ENCODE measurements around the gene ATP8A2. TPM values are rescaled to one million over a fixed set of nuclear protein-coding genes. Genes with fewer than 3 reads are reported as not detected.

The ATP8A2 gene
- total RNA-seq, 1 donor from 2014 or later: 4.2 TPM

DNA sequence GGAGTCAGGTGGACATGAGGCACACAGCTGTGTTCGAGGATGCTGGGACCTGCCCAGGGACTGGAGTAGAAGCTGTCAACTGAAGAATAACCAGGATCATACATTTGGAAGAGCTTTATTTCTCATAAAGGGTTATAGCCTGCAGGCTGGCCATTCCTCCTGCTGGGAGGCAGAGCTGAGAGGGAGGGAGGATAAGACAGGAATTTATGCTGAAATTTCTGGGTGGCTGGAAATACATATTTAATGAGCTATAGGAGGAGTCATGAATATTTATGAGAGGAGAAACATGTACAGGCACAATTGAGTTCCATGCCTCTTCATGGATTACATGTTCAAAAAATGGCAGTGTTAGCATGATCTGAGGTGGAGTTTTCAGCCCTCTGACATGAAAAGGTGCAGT is 528.2 kb downstream of the ATP8A2 start:
- H3K27me3 ChIP-seq: no peaks in the 10 kb centered on the region
- no peak overlapping the region for H3K27ac ChIP-seq
- H2AFZ ChIP-seq (replicated peaks): no peak overlapping the region
- H3K4me1 Mint-ChIP-seq: no peaks in the 10 kb centered on the region
- H3K4me3 Mint-ChIP-seq: no peak overlapping the region
- no peak overlapping the region for H3K9ac ChIP-seq
- H3K4me1 ChIP-seq: no peaks in the 10 kb centered on the region
- H3K36me3 ChIP-seq: no peaks in the 10 kb centered on the region
- H3K27me3 Mint-ChIP-seq (ENCODE audit: insufficient read depth, low read depth): peaks cover 9% of the 10 kb centered on the region
- no peaks in the 10 kb centered on the region for H3F3A ChIP-seq (ENCODE audit: low read depth)
- DNase-seq (ENCODE audit: low spot score): no peak
- H3K36me3 Mint-ChIP-seq: no peaks in the 10 kb centered on the region
- H3K4me2 ChIP-seq: no peak overlapping the region
- no peaks in the 10 kb centered on the region for H4K20me1 ChIP-seq (ENCODE audit: low read depth)
- TF ChIP-seq CTCF (IDR thresholded peaks at IDR 0.05) (no peak), EZH2phosphoT487 (IDR thresholded peaks at IDR 0.05) (no peak), EZH2 (IDR thresholded peaks at IDR 0.05) (no peak)
- H3K9me3 ChIP-seq (ENCODE audit: low read depth): no peaks in the 10 kb centered on the region
- H3K4me3 ChIP-seq: no peak overlapping the region
- H3K27ac Mint-ChIP-seq: no peak overlapping the region
- H3K79me2 ChIP-seq (ENCODE audit: low read depth): no peaks in the 10 kb centered on the region
- H3K9me3 Mint-ChIP-seq: peaks cover 30% of the 10 kb centered on the region

DNA sequence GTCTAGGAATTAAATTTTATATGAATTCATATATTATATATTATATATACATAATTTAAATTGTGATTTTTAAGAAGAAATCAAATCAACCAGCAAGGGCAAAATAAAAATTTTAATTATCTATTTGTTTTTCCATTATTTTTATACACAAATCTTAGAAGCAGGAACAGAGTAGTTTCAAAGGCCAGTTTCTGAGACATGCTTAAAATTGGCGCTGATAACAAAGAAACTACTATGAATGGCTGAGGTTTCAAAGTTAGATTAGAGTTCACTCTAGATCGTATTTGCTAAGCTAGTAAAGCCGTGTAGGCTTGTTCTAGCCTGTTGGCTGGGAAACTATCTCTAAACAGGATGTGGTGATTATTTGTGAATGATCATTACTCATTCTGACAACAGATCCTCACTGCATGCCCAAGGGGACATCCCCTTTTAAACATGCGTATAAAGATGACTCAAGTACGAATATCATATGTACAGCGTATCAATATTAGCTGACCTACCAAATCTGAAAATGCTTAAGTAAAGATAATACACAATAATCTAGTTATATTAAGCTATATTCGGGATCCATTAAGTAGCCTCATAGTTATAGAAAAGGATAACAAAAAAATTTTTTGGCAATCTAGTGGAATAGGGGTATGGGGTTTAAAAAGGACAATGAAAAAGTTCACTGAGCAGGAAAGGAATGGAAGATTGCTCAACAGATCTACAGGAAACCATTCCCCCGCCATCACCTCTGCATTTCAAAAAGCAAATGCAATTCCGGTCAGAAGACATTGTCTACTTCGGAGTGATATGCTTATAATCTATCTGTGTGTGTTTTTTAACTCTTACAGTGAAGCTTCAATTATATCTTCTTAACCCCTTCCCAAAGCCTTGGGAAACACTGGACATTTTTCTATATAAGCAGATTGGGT is 529.9 kb downstream of the ATP8A2 start:
- Histone ChIP-seq H3K4me2 (no peak overlapping the region), H3K36me3 (no peaks in the 10 kb centered on the region), H4K20me1 (ENCODE audit: low read depth) (no peaks in the 10 kb centered on the region), H3K79me2 (ENCODE audit: low read depth) (no peaks in the 10 kb centered on the region), H3K4me3 (no peak overlapping the region), H3F3A (ENCODE audit: low read depth) (peaks cover 4% of the 10 kb centered on the region), H3K27me3 (no peaks in the 10 kb centered on the region), H3K9me3 (ENCODE audit: low read depth) (no peaks in the 10 kb centered on the region), H2AFZ (replicated peaks) (no peak overlapping the region), H3K27ac (no peak overlapping the region), H3K9ac (no peak overlapping the region), H3K4me1 (no peaks in the 10 kb centered on the region)
- Mint-ChIP-seq H3K9me3 (peaks cover 26% of the 10 kb centered on the region), H3K27me3 (ENCODE audit: insufficient read depth, low read depth) (peaks cover 9% of the 10 kb centered on the region), H3K4me3 (no peak overlapping the region), H3K4me1 (no peaks in the 10 kb centered on the region), H3K27ac (no peak overlapping the region), H3K36me3 (no peaks in the 10 kb centered on the region)
- DNase-seq (ENCODE audit: low spot score): no peak
- TF ChIP-seq CTCF (IDR thresholded peaks at IDR 0.05) (no peak), EZH2 (IDR thresholded peaks at IDR 0.05) (no peak), EZH2phosphoT487 (IDR thresholded peaks at IDR 0.05) (no peak)

DNA sequence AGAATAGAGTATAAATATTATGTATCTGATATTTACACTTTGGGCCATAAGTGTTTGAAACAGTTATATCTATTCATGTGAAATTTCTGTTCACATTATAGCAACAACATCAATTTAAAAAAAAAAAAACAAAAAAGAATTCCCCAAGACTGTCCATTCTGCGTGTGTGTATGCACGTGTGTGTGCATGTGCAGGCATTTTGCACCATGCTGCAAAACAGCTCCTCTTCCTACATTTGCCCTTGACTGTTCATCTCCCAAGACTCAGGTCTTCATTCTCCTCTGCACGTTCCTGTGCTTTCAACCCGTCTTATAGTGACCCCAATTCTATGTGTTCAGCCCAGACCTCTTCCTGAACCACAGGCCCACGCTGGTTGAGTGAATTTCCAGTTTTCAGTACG is 530.7 kb downstream of the ATP8A2 start:
- H3K36me3 ChIP-seq: no peaks in the 10 kb centered on the region
- H2AFZ ChIP-seq (replicated peaks): no peak overlapping the region
- no peak overlapping the region for H3K27ac Mint-ChIP-seq
- H3K9ac ChIP-seq: no peak overlapping the region
- H3K4me3 Mint-ChIP-seq: no peak overlapping the region
- DNase-seq (ENCODE audit: low spot score): no peak
- H3K4me3 ChIP-seq: no peak overlapping the region
- H3K4me2 ChIP-seq: no peak overlapping the region
- no peaks in the 10 kb centered on the region for H3K27me3 ChIP-seq
- no peaks in the 10 kb centered on the region for H3K4me1 Mint-ChIP-seq
- peaks cover 4% of the 10 kb centered on the region for H3F3A ChIP-seq (ENCODE audit: low read depth)
- no peaks in the 10 kb centered on the region for H4K20me1 ChIP-seq (ENCODE audit: low read depth)
- no peaks in the 10 kb centered on the region for H3K79me2 ChIP-seq (ENCODE audit: low read depth)
- peaks cover 8% of the 10 kb centered on the region for H3K27me3 Mint-ChIP-seq (ENCODE audit: insufficient read depth, low read depth)
- peaks cover 2% of the 10 kb centered on the region for H3K4me1 ChIP-seq
- H3K36me3 Mint-ChIP-seq: no peaks in the 10 kb centered on the region
- no peak for TF ChIP-seq EZH2phosphoT487 (IDR thresholded peaks at IDR 0.05)
- TF ChIP-seq EZH2 (IDR thresholded peaks at IDR 0.05): no peak
- no peak for TF ChIP-seq CTCF (IDR thresholded peaks at IDR 0.05)
- H3K27ac ChIP-seq: no peak overlapping the region
- peaks cover 23% of the 10 kb centered on the region for H3K9me3 Mint-ChIP-seq
- no peaks in the 10 kb centered on the region for H3K9me3 ChIP-seq (ENCODE audit: low read depth)

Data from neural progenitor cell (in vitro differentiated cells).